PC-9 (cell line): ENCODE results near the gene MVB12B.

Experiments used
- CTCF ChIP-seq: fragments of 200-600 bp; sonication (generic); conservative IDR thresholded peaks from 2 replicates; pipeline ENCODE4 v1.6.1; 2017; ENCODE audit warnings: mixed run types, antibody characterized with exemption, mild to moderate bottlenecking, moderate library complexity
- EZH2 ChIP-seq: fragments of 200-600 bp; sonication (generic); IDR thresholded peaks from 2 replicates; pipeline ENCODE4 v1.8.0; 2017; ENCODE audit warnings: antibody characterized with exemption, low read depth

- no peak for TF ChIP-seq CTCF
- no peak for TF ChIP-seq EZH2
Measured at GRCh38 chr9:126521089-126521488, 194.5 kb downstream of the MVB12B start.
